H9 (cell line): ENCODE measurements around the gene HAL. TPM values are rescaled to one million over a fixed set of nuclear protein-coding genes. Genes with fewer than 3 reads are reported as not detected.

Source experiments
- DNase-seq: peaks from one replicate; pipeline ENCODE4 v3.0.0-alpha.2; 2017
- H2AFZ ChIP-seq: one replicate; pipeline ENCODE4 v1.6.1; 2013; ENCODE audit warnings: mild to moderate bottlenecking, low read length, control low read depth, moderate library complexity
- H2AK5ac ChIP-seq: 2 replicates; pipeline ENCODE4 v1.6.1; 2013; ENCODE audit warnings: low read length, control low read depth, mixed read lengths; ENCODE audit not compliant: insufficient read length
- H2BK120ac ChIP-seq: one replicate; pipeline ENCODE4 v1.6.1; 2013; ENCODE audit warnings: low read depth, mild to moderate bottlenecking, low read length, control low read depth, inconsistent platforms; ENCODE audit not compliant: poor library complexity, severe bottlenecking
- H2BK12ac ChIP-seq: 2 replicates; pipeline ENCODE4 v1.6.1; 2013; ENCODE audit warnings: low read length, control low read depth, mixed read lengths, low read depth; ENCODE audit not compliant: insufficient read length
- H2BK15ac ChIP-seq: 2 replicates; pipeline ENCODE4 v1.6.1; 2013; ENCODE audit warnings: low read depth, low read length, control low read depth
- H2BK20ac ChIP-seq: one replicate; pipeline ENCODE4 v1.6.1; 2013; ENCODE audit warnings: low read depth, mild to moderate bottlenecking, low read length, control low read depth, inconsistent platforms; ENCODE audit not compliant: poor library complexity, severe bottlenecking
- H2BK5ac ChIP-seq: 2 replicates; pipeline ENCODE4 v1.6.1; 2013; ENCODE audit warnings: low read length, control low read depth, mixed read lengths; ENCODE audit not compliant: insufficient read length
- H3K14ac ChIP-seq: 2 replicates; pipeline ENCODE4 v1.6.1; 2013; ENCODE audit warnings: low read length, control low read depth; ENCODE audit not compliant: insufficient read depth
- H3K18ac ChIP-seq: 2 replicates; pipeline ENCODE4 v1.6.1; 2013; ENCODE audit warnings: low read depth, mild to moderate bottlenecking, mixed read lengths, low read length, control low read depth; ENCODE audit not compliant: insufficient read length
- H3K23ac ChIP-seq: 2 replicates; pipeline ENCODE4 v1.6.1; 2013; ENCODE audit warnings: low read length, control low read depth, mixed read lengths, low read depth; ENCODE audit not compliant: insufficient read length
- H3K23me2 ChIP-seq: 2 replicates; pipeline ENCODE4 v1.6.1; 2013; ENCODE audit warnings: low read depth, mild to moderate bottlenecking, mixed read lengths, low read length, control low read depth; ENCODE audit not compliant: insufficient read length, poor library complexity, severe bottlenecking
- H3K27ac ChIP-seq: 2 replicates; pipeline ENCODE4 v1.5.1; 2013; ENCODE audit warnings: low read length, control low read depth, mixed read lengths, low read depth; ENCODE audit not compliant: insufficient read length
- H3K27me3 ChIP-seq: 2 replicates; pipeline ENCODE4 v1.6.1; 2013; ENCODE audit warnings: low read length, control low read depth, inconsistent platforms; ENCODE audit not compliant: insufficient read depth
- H3K4ac ChIP-seq: 2 replicates; pipeline ENCODE4 v1.6.1; 2013; ENCODE audit warnings: low read depth, mild to moderate bottlenecking, control low read depth, inconsistent platforms, low read length, moderate library complexity
- H3K4me1 ChIP-seq: 2 replicates; pipeline ENCODE4 v1.6.1; 2013; ENCODE audit warnings: low read length, control low read depth, inconsistent platforms; ENCODE audit not compliant: insufficient read depth
- H3K4me2 ChIP-seq: 2 replicates; pipeline ENCODE4 v1.6.1; 2013; ENCODE audit warnings: low read length, control low read depth, mixed read lengths; ENCODE audit not compliant: insufficient read length, insufficient read depth
- H3K56ac ChIP-seq: 2 replicates; pipeline ENCODE4 v1.6.1; 2013; ENCODE audit warnings: low read depth, mild to moderate bottlenecking, mixed read lengths, low read length, control low read depth; ENCODE audit not compliant: insufficient read length
- H3K79me1 ChIP-seq: 2 replicates; pipeline ENCODE4 v1.6.1; 2013; ENCODE audit warnings: low read depth, mild to moderate bottlenecking, moderate library complexity, low read length, control low read depth, inconsistent platforms; ENCODE audit not compliant: insufficient read depth, poor library complexity, severe bottlenecking
- H3K79me2 ChIP-seq: 2 replicates; pipeline ENCODE4 v1.6.1; 2013; ENCODE audit warnings: low read length, control low read depth, inconsistent platforms; ENCODE audit not compliant: insufficient read depth
- H3K9ac ChIP-seq: 2 replicates; pipeline ENCODE4 v1.6.1; 2013; ENCODE audit warnings: low read length, control low read depth, mixed read lengths; ENCODE audit not compliant: insufficient read length; ENCODE audit errors: extremely low read depth
- H3K9me3 ChIP-seq: one replicate; pipeline ENCODE4 v1.6.1; 2013; ENCODE audit warnings: low read depth, low read length, inconsistent platforms; ENCODE audit not compliant: control insufficient read depth
- H3T11ph ChIP-seq: one replicate; pipeline ENCODE4 v1.6.1; 2013; ENCODE audit warnings: mild to moderate bottlenecking, low read length, control low read depth, inconsistent platforms
- H4K20me1 ChIP-seq: one replicate; pipeline ENCODE4 v1.6.1; 2013; ENCODE audit not compliant: control insufficient read depth, insufficient read length, insufficient read depth
- H4K5ac ChIP-seq: 2 replicates; pipeline ENCODE4 v1.6.1; 2013; ENCODE audit warnings: low read depth, mild to moderate bottlenecking, mixed read lengths, low read length, control low read depth; ENCODE audit not compliant: insufficient read length
- H4K8ac ChIP-seq: replicated peaks from 2 replicates; pipeline ENCODE4 v1.6.1; 2013; ENCODE audit warnings: low read length, control low read depth, mixed read lengths, low read depth; ENCODE audit not compliant: insufficient read length
- H4K91ac ChIP-seq: 2 replicates; pipeline ENCODE4 v1.6.1; 2013; ENCODE audit warnings: low read depth, mild to moderate bottlenecking, moderate library complexity, mixed read lengths, low read length, control low read depth; ENCODE audit not compliant: insufficient read length
- H3K27ac Mint-ChIP-seq, 3 experiments: 2 replicates in 2 of 3; 3 replicates in 1 of 3; pipeline ENCODE4 v1.8.0; 2020 to 2021; ENCODE audit warnings: mixed read lengths in 3 of 3, mild to moderate bottlenecking in 1 of 3, moderate library complexity in 1 of 3
- H3K27me3 Mint-ChIP-seq: 2 replicates; pipeline ENCODE4 v1.8.0; 2021; ENCODE audit warnings: low read depth, mild to moderate bottlenecking, moderate library complexity, mixed read lengths
- H3K36me3 Mint-ChIP-seq, 3 experiments: 2 replicates in 2 of 3; 3 replicates in 1 of 3; pipeline ENCODE4 v1.8.0; 2020 to 2021; ENCODE audit warnings: low read depth in 3 of 3, mixed read lengths in 3 of 3; ENCODE audit not compliant: insufficient read depth in 1 of 3
- H3K4me1 Mint-ChIP-seq, 2 experiments: 2 replicates each; pipeline ENCODE4 v1.8.0; 2020; ENCODE audit warnings: mixed read lengths in 2 of 2
- H3K4me3 Mint-ChIP-seq, 2 experiments: 2 replicates in 1 of 2; 3 replicates in 1 of 2; pipeline ENCODE4 v1.8.0; 2020 to 2021; ENCODE audit warnings: mild to moderate bottlenecking in 2 of 2, mixed read lengths in 2 of 2, moderate library complexity in 1 of 2
- H3K9me3 Mint-ChIP-seq, 2 experiments: 2 replicates in 1 of 2; 3 replicates in 1 of 2; pipeline ENCODE4 v1.8.0; 2020; ENCODE audit warnings: mild to moderate bottlenecking in 2 of 2, mixed read lengths in 2 of 2, moderate library complexity in 1 of 2
- CTCF ChIP-seq: fragments of 200-600 bp; sonication (generic); conservative IDR thresholded peaks from 3 replicates; pipeline ENCODE4 v1.8.0; 2021; ENCODE audit warnings: antibody characterized with exemption, mild to moderate bottlenecking
- WGBS: extraction: QIAGEN DNeasy Blood & Tissue Kit; methylation state at CpG from one replicate; pipeline ENCODE4 v1.1.7; 2013; ENCODE audit warnings: missing lambda C conversion rate, low lambda C conversion rate, mixed read lengths; ENCODE audit not compliant: insufficient read length; ENCODE audit errors: extremely low coverage; 5-methylcytosine and 5-hydroxymethylcytosine counted together
- total RNA-seq: library from RNA; stranded (reverse); gene quantifications from 2 replicates; pipeline ENCODE4 v1.2.1, GENCODE V29; 2021

HAL gene
- total RNA-seq, 1 experiment from 2014 or later: 0.35 TPM

- H2BK15ac ChIP-seq: no peak overlapping the region
- H2BK20ac ChIP-seq: no peak overlapping the region
- H3K36me3 Mint-ChIP-seq: no peaks in the 10 kb centered on the region
- no peak overlapping the region for H3K4me2 ChIP-seq
- no peaks in the 10 kb centered on the region for H3K79me1 ChIP-seq
- H3K56ac ChIP-seq: no peak overlapping the region
- no peak overlapping the region for H2AK5ac ChIP-seq
- H3K18ac ChIP-seq: no peak overlapping the region
- no peaks in the 10 kb centered on the region for H4K20me1 ChIP-seq
- peak; percentile 61 for TF ChIP-seq CTCF
- H3K9me3 ChIP-seq: no peaks in the 10 kb centered on the region
- no peak overlapping the region for H3K27ac Mint-ChIP-seq
- H3K4me1 ChIP-seq: no peaks in the 10 kb centered on the region
- DNase-seq: no peak
- no peak overlapping the region for H2BK12ac ChIP-seq
- WGBS: no CpG with 5 or more reads among the region's 2 CpGs
- H2BK120ac ChIP-seq: no peak overlapping the region
- H4K8ac ChIP-seq: no peak overlapping the region
- H3K79me2 ChIP-seq: no peaks in the 10 kb centered on the region
- no peak overlapping the region for H3K4ac ChIP-seq
- no peak overlapping the region for H3K27ac ChIP-seq
- no peaks in the 10 kb centered on the region for H3K9me3 Mint-ChIP-seq
- no peak overlapping the region for H3K14ac ChIP-seq
- H3K4me1 Mint-ChIP-seq: peaks cover 2 to 4% of the 10 kb centered on the region in 2 experiments; a peak in 3 of 4 replicates
- H3K9ac ChIP-seq: no peak overlapping the region
- no peak overlapping the region for H4K5ac ChIP-seq
- H2BK5ac ChIP-seq: no peak overlapping the region
- H3K23me2 ChIP-seq: no peaks in the 10 kb centered on the region
- no peak overlapping the region for H3K4me3 Mint-ChIP-seq
- H3K23ac ChIP-seq: no peak overlapping the region
- H3T11ph ChIP-seq: no peak overlapping the region
- H3K27me3 ChIP-seq: no peaks in the 10 kb centered on the region
- H2AFZ ChIP-seq: no peak overlapping the region
- H3K27me3 Mint-ChIP-seq: no peaks in the 10 kb centered on the region
- H4K91ac ChIP-seq: no peak overlapping the region
Observed at GRCh38 chr12:95963096-95963495, 33.0 kb downstream of the HAL start.
